OCI-LY1 (cell line): Measurements from ENCODE around the gene CCDC33.

ENCODE experiments used
- CTCF ChIP-seq: fragments of 200-600 bp; sonication (generic), shearing (Covaris generic); IDR thresholded peaks from 2 replicates; pipeline ENCODE4 v1.5.1; 2017; ENCODE audit warnings: mild to moderate bottlenecking, antibody characterized with exemption, low read length, moderate library complexity, mixed read lengths
- EZH2 ChIP-seq: fragments of 200-600 bp; sonication (generic), shearing (Covaris generic); IDR thresholded peaks from 2 replicates; pipeline ENCODE4 v1.8.0; 2017; ENCODE audit warnings: borderline replicate concordance, mixed run types, mild to moderate bottlenecking, antibody characterized with exemption, low read length, moderate library complexity, mixed read lengths

DNA sequence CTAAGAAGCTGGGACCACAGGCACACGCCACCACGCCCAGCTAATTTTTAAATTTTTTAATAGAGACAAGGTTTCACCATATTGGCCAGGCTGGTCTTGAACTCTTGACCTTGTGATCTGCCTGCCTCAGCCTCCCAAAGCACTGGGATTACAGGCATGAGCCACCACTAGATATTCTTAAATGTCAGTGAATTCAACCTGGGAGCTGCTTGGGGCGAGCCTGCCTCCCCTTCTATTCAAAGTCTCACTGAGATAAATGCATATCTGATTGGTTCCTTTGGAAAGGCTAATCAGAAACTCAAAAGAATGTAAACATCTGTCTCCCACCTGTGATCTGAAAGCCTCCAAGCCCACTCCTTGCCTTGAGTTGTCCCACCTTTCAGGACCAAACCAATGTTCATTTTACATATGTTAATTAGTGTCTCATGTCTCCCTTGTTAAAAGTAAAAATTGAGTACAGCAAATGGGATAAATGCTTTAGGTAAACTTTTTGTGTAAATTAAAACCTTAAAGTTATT, 116.3 kb downstream of the CCDC33 start:
- TF ChIP-seq CTCF (no peak), EZH2 (no peak)
